ENCODE results near the gene CIITA.
"Not testable (repeated sequence)": the region's sequence is repeated elsewhere in the genome, so short reads cannot be mapped to it uniquely, and the experiment has no call there.

DNA sequence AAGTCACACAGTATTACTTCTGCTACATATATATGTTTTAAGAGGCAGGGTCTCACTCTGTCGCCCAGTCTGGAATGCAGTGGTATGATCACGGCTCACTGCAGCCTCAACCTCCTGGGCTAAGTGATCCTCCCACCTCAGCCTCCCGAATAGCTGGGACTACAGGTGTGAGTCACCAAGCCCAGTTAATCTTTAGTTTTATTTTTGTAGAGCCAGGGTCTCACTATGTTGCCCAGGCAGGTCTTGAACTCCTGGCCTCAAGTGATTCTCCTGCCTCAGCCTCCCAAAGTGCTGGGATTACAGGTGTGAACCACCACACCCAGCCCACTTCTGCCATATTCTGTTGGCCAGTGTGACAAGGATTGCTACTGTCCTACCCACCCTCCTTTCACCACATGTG, 48.3 kb downstream of the CIITA start:
- TF ChIP-seq, protein P1, sequence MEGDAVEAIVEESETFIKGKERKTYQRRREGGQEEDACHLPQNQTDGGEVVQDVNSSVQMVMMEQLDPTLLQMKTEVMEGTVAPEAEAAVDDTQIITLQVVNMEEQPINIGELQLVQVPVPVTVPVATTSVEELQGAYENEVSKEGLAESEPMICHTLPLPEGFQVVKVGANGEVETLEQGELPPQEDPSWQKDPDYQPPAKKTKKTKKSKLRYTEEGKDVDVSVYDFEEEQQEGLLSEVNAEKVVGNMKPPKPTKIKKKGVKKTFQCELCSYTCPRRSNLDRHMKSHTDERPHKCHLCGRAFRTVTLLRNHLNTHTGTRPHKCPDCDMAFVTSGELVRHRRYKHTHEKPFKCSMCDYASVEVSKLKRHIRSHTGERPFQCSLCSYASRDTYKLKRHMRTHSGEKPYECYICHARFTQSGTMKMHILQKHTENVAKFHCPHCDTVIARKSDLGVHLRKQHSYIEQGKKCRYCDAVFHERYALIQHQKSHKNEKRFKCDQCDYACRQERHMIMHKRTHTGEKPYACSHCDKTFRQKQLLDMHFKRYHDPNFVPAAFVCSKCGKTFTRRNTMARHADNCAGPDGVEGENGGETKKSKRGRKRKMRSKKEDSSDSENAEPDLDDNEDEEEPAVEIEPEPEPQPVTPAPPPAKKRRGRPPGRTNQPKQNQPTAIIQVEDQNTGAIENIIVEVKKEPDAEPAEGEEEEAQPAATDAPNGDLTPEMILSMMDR (IDR thresholded peaks at IDR 0.05; ENCODE audit: low read depth, low read length, poor library complexity, severe bottlenecking) = not testable (repeated sequence)
- not testable (repeated sequence) for TF ChIP-seq EZH2phosphoT487 (IDR thresholded peaks at IDR 0.05; ENCODE audit: borderline replicate concordance, low read length)

Data from DOHH2 (cell line).